Duodenal mucosa (tissue), 2 donors: Measurements from ENCODE around the gene RCBTB1.

Experiments used
- H3K27ac ChIP-seq: one replicate; pipeline ENCODE4 v1.7.0; 2013; ENCODE audit warnings: low read depth, low read length
- H3K27me3 ChIP-seq, 2 donors: one replicate each; pipeline ENCODE4 v1.7.0; 2013; ENCODE audit warnings: low read length in 2 of 2, control low read depth in 1 of 2; ENCODE audit not compliant: insufficient read depth in 2 of 2, control insufficient read depth in 1 of 2
- H3K36me3 ChIP-seq, 2 donors: one replicate each; pipeline ENCODE4 v1.7.0; 2013; ENCODE audit warnings: low read length in 2 of 2, control low read depth in 1 of 2; ENCODE audit not compliant: insufficient read depth in 2 of 2, control insufficient read depth in 1 of 2
- H3K4me1 ChIP-seq, 2 donors: one replicate each; pipeline ENCODE4 v1.7.0; 2013; ENCODE audit warnings: low read length in 2 of 2, control low read depth in 1 of 2; ENCODE audit not compliant: insufficient read depth in 2 of 2, control insufficient read depth in 1 of 2
- H3K4me3 ChIP-seq, 2 donors: one replicate each; pipeline ENCODE4 v1.7.0; 2013; ENCODE audit warnings: low read length in 2 of 2, low read depth in 1 of 2
- H3K9ac ChIP-seq, 2 donors: one replicate each; pipeline ENCODE4 v1.7.0; 2013; ENCODE audit warnings: low read length in 2 of 2, low read depth in 1 of 2
- H3K9me3 ChIP-seq, 2 donors: one replicate each; pipeline ENCODE4 v1.7.0; 2013; ENCODE audit warnings: low read length in 2 of 2, control low read depth in 1 of 2; ENCODE audit not compliant: control insufficient read depth in 1 of 2

RCBTB1 gene

GRCh38 chr13:49539746-49540145 lies 45.6 kb downstream of the RCBTB1 start:
- Histone ChIP-seq H3K27me3 (no peaks in the 10 kb centered on the region), H3K9me3 (no peaks in the 10 kb centered on the region), H3K27ac (no peak overlapping the region), H3K4me3 (no peak overlapping the region), H3K4me1 (no peaks in the 10 kb centered on the region), H3K9ac (no peak overlapping the region), H3K36me3 (peaks cover 9 to 12% of the 10 kb centered on the region in 2 donors)

DNA sequence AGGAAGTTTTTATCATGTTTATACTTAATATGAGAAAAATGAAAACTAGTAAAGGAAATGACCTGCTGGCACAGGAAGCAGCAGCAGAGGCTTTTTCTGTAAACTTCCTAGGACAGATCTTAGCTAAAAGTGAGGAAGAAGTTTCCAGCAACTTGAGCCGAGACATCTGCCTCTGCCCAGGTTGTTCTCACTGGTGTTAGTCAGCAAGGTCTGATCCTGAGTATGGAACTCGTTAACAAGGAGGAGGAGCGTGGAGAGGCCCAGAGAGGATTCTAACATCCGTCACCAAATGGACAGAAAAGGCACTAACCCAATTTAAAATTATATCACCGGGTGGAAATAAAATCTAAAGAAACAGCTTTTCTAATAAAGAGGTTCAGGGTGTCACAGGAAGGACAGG lies 46.0 kb downstream of the RCBTB1 start:
- Histone ChIP-seq H3K4me1 (no peaks in the 10 kb centered on the region), H3K4me3 (no peak overlapping the region), H3K36me3 (peaks cover 9 to 11% of the 10 kb centered on the region in 2 donors), H3K27me3 (no peaks in the 10 kb centered on the region), H3K9ac (no peak overlapping the region), H3K9me3 (no peaks in the 10 kb centered on the region), H3K27ac (no peak overlapping the region)

GRCh38 chr13:49538404-49538803 lies 47.0 kb downstream of the RCBTB1 start:
- H3K9me3 ChIP-seq, result no peaks in the 10 kb centered on the region
- no peak overlapping the region for H3K9ac ChIP-seq
- H3K4me3 ChIP-seq, result no peak overlapping the region
- no peaks in the 10 kb centered on the region for H3K4me1 ChIP-seq
- H3K27me3 ChIP-seq, result no peaks in the 10 kb centered on the region
- H3K36me3 ChIP-seq, result peaks cover 9 to 11% of the 10 kb centered on the region in 2 donors
- H3K27ac ChIP-seq, result no peak overlapping the region

- Histone ChIP-seq H3K4me3 (no peak overlapping the region), H3K36me3 (peaks cover 8 to 9% of the 10 kb centered on the region in 2 donors), H3K4me1 (no peaks in the 10 kb centered on the region), H3K27me3 (no peaks in the 10 kb centered on the region), H3K9me3 (no peaks in the 10 kb centered on the region), H3K27ac (no peak overlapping the region), H3K9ac (no peak overlapping the region)
Observed at GRCh38 chr13:49536144-49536873, 49.0 kb downstream of the RCBTB1 start.

GRCh38 chr13:49533591-49534269 lies 51.6 kb downstream of the RCBTB1 start:
- no peaks in the 10 kb centered on the region for H3K9me3 ChIP-seq
- H3K36me3 ChIP-seq, result peaks cover 1 to 2% of the 10 kb centered on the region in 2 donors
- H3K27me3 ChIP-seq, result no peaks in the 10 kb centered on the region
- H3K4me1 ChIP-seq, result no peaks in the 10 kb centered on the region
- no peak overlapping the region for H3K4me3 ChIP-seq
- no peak overlapping the region for H3K27ac ChIP-seq
- no peak overlapping the region for H3K9ac ChIP-seq

DNA sequence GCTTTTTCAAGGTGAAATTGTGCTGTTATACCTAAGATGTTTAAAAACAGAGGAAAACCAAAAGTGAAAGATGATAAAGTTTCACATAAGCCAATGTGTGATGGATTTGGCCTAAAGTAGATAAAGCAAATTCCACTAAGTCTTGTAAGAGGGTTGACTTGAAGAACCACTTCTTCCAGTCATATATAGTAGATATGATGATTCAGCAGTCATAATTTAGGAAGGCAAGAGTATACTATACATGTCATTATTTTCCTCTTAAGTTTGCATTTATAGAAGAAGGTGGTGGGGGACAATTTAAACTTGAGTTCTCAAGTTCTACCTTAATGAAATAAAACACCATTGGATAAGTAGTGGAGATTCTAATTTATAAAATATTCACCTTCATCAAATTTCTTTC lies 52.3 kb downstream of the RCBTB1 start:
- Histone ChIP-seq H3K9ac (no peak overlapping the region), H3K4me3 (no peak overlapping the region), H3K36me3 (peaks cover 2 to 4% of the 10 kb centered on the region in 2 donors), H3K27me3 (no peaks in the 10 kb centered on the region), H3K4me1 (no peaks in the 10 kb centered on the region), H3K27ac (no peak overlapping the region), H3K9me3 (no peaks in the 10 kb centered on the region)

DNA sequence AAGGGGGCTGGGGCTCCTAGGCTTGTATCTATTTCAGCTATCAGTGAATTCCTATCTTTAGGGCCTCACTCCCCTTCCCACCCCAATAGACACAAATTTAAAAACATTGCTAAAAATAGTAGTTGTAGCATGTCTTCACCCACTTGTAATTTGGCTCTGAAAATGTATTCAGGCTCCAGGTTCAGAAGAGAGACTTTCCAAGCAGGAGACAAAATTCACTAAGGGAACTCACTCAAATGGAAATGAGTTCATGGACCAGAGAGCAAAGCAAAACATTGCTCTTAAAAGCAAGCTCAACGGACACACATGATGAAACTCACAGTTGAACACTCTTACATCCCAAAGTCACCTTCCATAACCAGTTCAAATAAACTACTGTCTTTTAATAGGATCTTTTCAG lies 52.8 kb downstream of the RCBTB1 start:
- H3K9me3 ChIP-seq, result no peaks in the 10 kb centered on the region
- H3K4me1 ChIP-seq, result no peaks in the 10 kb centered on the region
- no peaks in the 10 kb centered on the region for H3K27me3 ChIP-seq
- H3K27ac ChIP-seq, result no peak overlapping the region
- H3K9ac ChIP-seq, result no peak overlapping the region
- H3K36me3 ChIP-seq, result peaks cover 2 to 4% of the 10 kb centered on the region in 2 donors
- H3K4me3 ChIP-seq, result no peak overlapping the region

DNA sequence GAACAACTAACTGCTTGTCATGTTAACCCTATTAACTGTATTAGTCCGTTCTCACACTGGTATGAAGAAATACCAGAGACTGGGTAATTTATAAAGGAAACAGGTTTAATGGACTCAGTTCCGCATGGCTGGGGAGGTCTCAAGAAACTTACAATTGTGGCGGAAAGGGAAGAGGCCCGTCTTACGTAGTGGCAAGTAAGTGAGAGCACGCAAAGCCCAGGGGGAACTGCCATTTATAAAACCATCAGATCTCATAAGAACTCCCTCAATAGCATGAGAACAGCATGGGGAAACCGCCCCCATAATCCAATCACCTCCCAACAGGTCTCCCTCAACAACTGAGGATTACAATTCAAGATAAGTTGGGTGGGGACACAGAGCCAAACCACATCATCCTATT lies 54.9 kb downstream of the RCBTB1 start:
- Histone ChIP-seq H3K9ac (no peak overlapping the region), H3K4me3 (no peak overlapping the region), H3K4me1 (no peaks in the 10 kb centered on the region), H3K27ac (no peak overlapping the region), H3K9me3 (no peaks in the 10 kb centered on the region), H3K27me3 (no peaks in the 10 kb centered on the region), H3K36me3 (peaks cover 2 to 6% of the 10 kb centered on the region in 2 donors)

GRCh38 chr13:49528161-49528560 lies 57.2 kb downstream of the RCBTB1 start:
- Histone ChIP-seq H3K36me3 (peaks cover 2 to 9% of the 10 kb centered on the region in 2 donors), H3K9me3 (no peaks in the 10 kb centered on the region), H3K4me3 (no peak overlapping the region), H3K27ac (no peak overlapping the region), H3K9ac (no peak overlapping the region), H3K27me3 (no peaks in the 10 kb centered on the region), H3K4me1 (no peaks in the 10 kb centered on the region)

GRCh38 chr13:49527123-49527522 lies 58.2 kb downstream of the RCBTB1 start:
- H3K36me3 ChIP-seq, result peaks cover 3 to 12% of the 10 kb centered on the region in 2 donors
- no peak overlapping the region for H3K27ac ChIP-seq
- no peak overlapping the region for H3K4me3 ChIP-seq
- no peaks in the 10 kb centered on the region for H3K9me3 ChIP-seq
- H3K9ac ChIP-seq, result no peak overlapping the region
- H3K4me1 ChIP-seq, result no peaks in the 10 kb centered on the region
- H3K27me3 ChIP-seq, result no peaks in the 10 kb centered on the region
